Muscle of leg (tissue), 16 donors: ENCODE data around the gene ART5. TPM values are rescaled to one million over a fixed set of nuclear protein-coding genes. Genes with fewer than 3 reads are reported as not detected.

Source experiments
- DNase-seq: peaks from one replicate; pipeline ENCODE4 v3.0.0; 2013
- H3K27ac ChIP-seq: one replicate; pipeline ENCODE4 v1.5.1; 2013; ENCODE audit warnings: mild to moderate bottlenecking, low read length, control low read depth
- H3K27me3 ChIP-seq: one replicate; pipeline ENCODE4 v1.6.1; 2013; ENCODE audit warnings: low read length; ENCODE audit not compliant: control insufficient read depth, insufficient read depth
- H3K36me3 ChIP-seq: one replicate; pipeline ENCODE4 v1.6.1; 2013; ENCODE audit warnings: low read length; ENCODE audit not compliant: control insufficient read depth, insufficient read depth
- H3K4me1 ChIP-seq: one replicate; pipeline ENCODE4 v1.6.1; 2013; ENCODE audit warnings: low read length; ENCODE audit not compliant: control insufficient read depth, insufficient read depth
- H3K4me3 ChIP-seq: one replicate; pipeline ENCODE4 v1.5.1; 2013; ENCODE audit warnings: low read length, control low read depth
- H3K9me3 ChIP-seq: replicated peaks from 2 replicates; pipeline ENCODE4 v1.6.1; 2013; ENCODE audit warnings: low read depth, low read length; ENCODE audit not compliant: control insufficient read depth
- WGBS: methylation state at CpG from one replicate; pipeline ENCODE4 v1.1.5; 2013; ENCODE audit warnings: missing lambda C conversion rate; ENCODE audit not compliant: insufficient coverage; 5-methylcytosine and 5-hydroxymethylcytosine counted together
- long read RNA-seq, 11 donors: transcript quantifications; one replicate each; lab custom pipeline, GENCODE V29; 2026
- polyA plus RNA-seq, 8 donors: library from polyadenylated mRNA; unstranded; fragments of 120-200 nt; gene quantifications; one replicate each; pipeline versions ENCODE4 v1.2.1 to v1.2.3, GENCODE V29; 2013; ENCODE audit warnings: inconsistent platforms in 1 of 8, low replicate concordance in 1 of 8; ENCODE audit not compliant: insufficient read length in 8 of 8, insufficient read depth in 1 of 8
- total RNA-seq: library from RNA; stranded (reverse); fragments of 120-200 nt; gene quantifications from one replicate; pipeline ENCODE4 v1.2.4, GENCODE V29; 2013

Gene ART5
- 3.2 TPM for total RNA-seq
- polyA plus RNA-seq: 1 to 10 TPM; 1.2 to 5.4 (median 2.5) TPM
- long read RNA-seq, donor 1, partial matches to known transcripts: 0 of 1 reads
- long read RNA-seq, donor 1, other reads (novel, unspliced or antisense): 0 of 1 reads
- long read RNA-seq, donor 2: 0 reads
- long read RNA-seq, donor 3, partial matches to known transcripts: 0 of 1 reads
- long read RNA-seq, donor 3, other reads (novel, unspliced or antisense): 0 of 1 reads
- long read RNA-seq, donor 4: 0 reads
- long read RNA-seq, donor 5: 0 reads
- long read RNA-seq, donor 6, partial matches to known transcripts: 0 of 3 reads
- long read RNA-seq, donor 6, other reads (novel, unspliced or antisense): 0 of 3 reads
- long read RNA-seq, donor 7: 0 reads
- long read RNA-seq, donor 8: 0 reads
- long read RNA-seq, donor 9: 0 reads
- long read RNA-seq, donor 10: 0 reads
- long read RNA-seq, donor 11: 0 reads

GRCh38 chr11:3641701-3642070, at the start of gene ART5:
Gene ART5 (minus strand): TSS chr11:3641992. CDS start chr11:3641862, 130 bp downstream.
- no peaks in the 10 kb centered on the region for H3K9me3 ChIP-seq
- H3K27ac ChIP-seq: peak within 1 kb of the TSS; percentile 69
- no peak for DNase-seq
- WGBS: 3% methylated on average over 9 of the region's 21 CpGs
- no peaks in the 10 kb centered on the region for H3K36me3 ChIP-seq
- H3K27me3 ChIP-seq: peaks cover 12% of the 10 kb centered on the region
- H3K4me1 ChIP-seq: peaks cover 31% of the 10 kb centered on the region
- H3K4me3 ChIP-seq: peak within 1 kb of the TSS; percentile 59

GRCh38 chr11:3686751-3687150, 45.0 kb upstream of the ART5 start:
- Histone ChIP-seq H3K4me1 (no peaks in the 10 kb centered on the region), H3K27ac (no peak overlapping the region), H3K36me3 (peaks cover 59% of the 10 kb centered on the region), H3K4me3 (no peak overlapping the region), H3K9me3 (no peaks in the 10 kb centered on the region), H3K27me3 (no peaks in the 10 kb centered on the region)
- DNase-seq: no peak
- WGBS: no CpG with 5 or more reads among the region's 4 CpGs

GRCh38 chr11:3685923-3686322, 44.1 kb upstream of the ART5 start:
- no peak for DNase-seq
- WGBS: 100% methylated on average over 2 of the region's 7 CpGs

GRCh38 chr11:3684819-3685172, 43.0 kb upstream of the ART5 start:
- Histone ChIP-seq H3K4me1 (no peaks in the 10 kb centered on the region), H3K36me3 (peaks cover 62% of the 10 kb centered on the region), H3K27me3 (no peaks in the 10 kb centered on the region), H3K27ac (no peak overlapping the region), H3K4me3 (no peak overlapping the region), H3K9me3 (no peaks in the 10 kb centered on the region)
- no peak for DNase-seq
- no CpG with 5 or more reads among the region's 2 CpGs for WGBS

More at GRCh38 chr11:3685923-3686322, 44.1 kb upstream of the ART5 start:
- Histone ChIP-seq H3K4me3 (no peak overlapping the region), H3K4me1 (no peaks in the 10 kb centered on the region), H3K9me3 (no peaks in the 10 kb centered on the region), H3K36me3 (peaks cover 60% of the 10 kb centered on the region), H3K27ac (no peak overlapping the region), H3K27me3 (no peaks in the 10 kb centered on the region)

- no peaks in the 10 kb centered on the region for H3K27me3 ChIP-seq
- 93% methylated on average over 6 of the region's 12 CpGs for WGBS
- H3K9me3 ChIP-seq: no peaks in the 10 kb centered on the region
- no peak overlapping the region for H3K4me3 ChIP-seq
- H3K4me1 ChIP-seq: no peaks in the 10 kb centered on the region
- H3K27ac ChIP-seq: no peak overlapping the region
- no peak for DNase-seq
- peaks cover 61% of the 10 kb centered on the region for H3K36me3 ChIP-seq
Observed at GRCh38 chr11:3684129-3684818, 42.5 kb upstream of the ART5 start.

GRCh38 chr11:3683039-3683438, 41.2 kb upstream of the ART5 start:
- Histone ChIP-seq H3K36me3 (peaks cover 70% of the 10 kb centered on the region), H3K4me1 (no peaks in the 10 kb centered on the region), H3K9me3 (no peaks in the 10 kb centered on the region), H3K27me3 (no peaks in the 10 kb centered on the region), H3K4me3 (no peak overlapping the region), H3K27ac (no peak overlapping the region)
- WGBS: 100% methylated on average over 5 of the region's 9 CpGs
- no peak for DNase-seq

GRCh38 chr11:3679077-3679476, 37.3 kb upstream of the ART5 start:
- Histone ChIP-seq H3K9me3 (no peaks in the 10 kb centered on the region), H3K27me3 (no peaks in the 10 kb centered on the region), H3K36me3 (peaks cover 75% of the 10 kb centered on the region), H3K27ac (no peak overlapping the region), H3K4me1 (no peaks in the 10 kb centered on the region), H3K4me3 (no peak overlapping the region)
- DNase-seq: no peak
- WGBS: 100% methylated on average over 1 of the region's 3 CpGs

GRCh38 chr11:3675971-3676370, 34.2 kb upstream of the ART5 start:
- WGBS: 95% methylated on average over 11 of the region's 11 CpGs
- H3K9me3 ChIP-seq: no peaks in the 10 kb centered on the region
- no peak overlapping the region for H3K27ac ChIP-seq
- DNase-seq: no peak
- no peak overlapping the region for H3K4me3 ChIP-seq
- no peaks in the 10 kb centered on the region for H3K27me3 ChIP-seq
- peaks cover 75% of the 10 kb centered on the region for H3K36me3 ChIP-seq
- H3K4me1 ChIP-seq: no peaks in the 10 kb centered on the region

- H3K9me3 ChIP-seq: no peaks in the 10 kb centered on the region
- H3K27ac ChIP-seq: no peak overlapping the region
- no peaks in the 10 kb centered on the region for H3K4me1 ChIP-seq
- H3K4me3 ChIP-seq: no peak overlapping the region
- no peaks in the 10 kb centered on the region for H3K27me3 ChIP-seq
- no peak for DNase-seq
- H3K36me3 ChIP-seq: peaks cover 81% of the 10 kb centered on the region
- WGBS: no CpG with 5 or more reads among the region's 1 CpG
Observed at GRCh38 chr11:3674189-3674588, 32.4 kb upstream of the ART5 start.
